Raji (cell line): Measurements from ENCODE around the gene LRRIQ1.

ENCODE experiments used
- POLR2A ChIP-seq: IDR thresholded peaks from 2 replicates; pipeline ENCODE4 v1.6.1; 2011; ENCODE audit warnings: low read depth, low read length, control low read depth; ENCODE audit not compliant: insufficient read depth

Gene LRRIQ1

GRCh38 chr12:85036733-85037132, 582 bp downstream of the LRRIQ1 start:
- no peak for TF ChIP-seq POLR2A

GRCh38 chr12:85041395-85041794, 5.2 kb downstream of the LRRIQ1 start:
- no peak for TF ChIP-seq POLR2A

- no peak for TF ChIP-seq POLR2A
Observed at GRCh38 chr12:85043829-85044228, 7.7 kb downstream of the LRRIQ1 start.

- TF ChIP-seq POLR2A, result no peak
Observed at GRCh38 chr12:85057370-85057963, 21.3 kb downstream of the LRRIQ1 start.

GRCh38 chr12:85058339-85058738, 22.2 kb downstream of the LRRIQ1 start:
- TF ChIP-seq POLR2A, result no peak

- TF ChIP-seq POLR2A, result no peak
Observed at GRCh38 chr12:85059594-85059993, 23.4 kb downstream of the LRRIQ1 start.

- TF ChIP-seq POLR2A, result no peak
Observed at GRCh38 chr12:85060916-85061315, 24.8 kb downstream of the LRRIQ1 start.

GRCh38 chr12:85065837-85066482, 29.8 kb downstream of the LRRIQ1 start:
- no peak for TF ChIP-seq POLR2A

- no peak for TF ChIP-seq POLR2A
Observed at GRCh38 chr12:85072826-85073225, 36.7 kb downstream of the LRRIQ1 start.

- TF ChIP-seq POLR2A, result no peak
Observed at GRCh38 chr12:85076688-85077430, 40.7 kb downstream of the LRRIQ1 start.

GRCh38 chr12:85085066-85085465, 48.9 kb downstream of the LRRIQ1 start:
- TF ChIP-seq POLR2A, result no peak

GRCh38 chr12:85089792-85090191, 53.6 kb downstream of the LRRIQ1 start:
- TF ChIP-seq POLR2A, result no peak

GRCh38 chr12:85092814-85093370, 56.7 kb downstream of the LRRIQ1 start:
- no peak for TF ChIP-seq POLR2A

GRCh38 chr12:85095501-85095900, 59.4 kb downstream of the LRRIQ1 start:
- TF ChIP-seq POLR2A, result no peak

GRCh38 chr12:85130646-85131045, 94.5 kb downstream of the LRRIQ1 start:
- TF ChIP-seq POLR2A, result no peak

GRCh38 chr12:85138833-85139232, 102.7 kb downstream of the LRRIQ1 start:
- TF ChIP-seq POLR2A, result no peak
